H9 (cell line): Measurements from ENCODE around the gene DNAI2. TPM values are rescaled to one million over a fixed set of nuclear protein-coding genes. Genes with fewer than 3 reads are reported as not detected.

Experiments
- DNase-seq: peaks from one replicate; pipeline ENCODE4 v3.0.0-alpha.2; 2017
- H2AFZ ChIP-seq: one replicate; pipeline ENCODE4 v1.6.1; 2013; ENCODE audit warnings: mild to moderate bottlenecking, low read length, control low read depth, moderate library complexity
- H2AK5ac ChIP-seq: 2 replicates; pipeline ENCODE4 v1.6.1; 2013; ENCODE audit warnings: low read length, control low read depth, mixed read lengths; ENCODE audit not compliant: insufficient read length
- H2BK120ac ChIP-seq: one replicate; pipeline ENCODE4 v1.6.1; 2013; ENCODE audit warnings: low read depth, mild to moderate bottlenecking, low read length, control low read depth, inconsistent platforms; ENCODE audit not compliant: poor library complexity, severe bottlenecking
- H2BK12ac ChIP-seq: 2 replicates; pipeline ENCODE4 v1.6.1; 2013; ENCODE audit warnings: low read length, control low read depth, mixed read lengths, low read depth; ENCODE audit not compliant: insufficient read length
- H2BK15ac ChIP-seq: 2 replicates; pipeline ENCODE4 v1.6.1; 2013; ENCODE audit warnings: low read depth, low read length, control low read depth
- H2BK20ac ChIP-seq: one replicate; pipeline ENCODE4 v1.6.1; 2013; ENCODE audit warnings: low read depth, mild to moderate bottlenecking, low read length, control low read depth, inconsistent platforms; ENCODE audit not compliant: poor library complexity, severe bottlenecking
- H2BK5ac ChIP-seq: 2 replicates; pipeline ENCODE4 v1.6.1; 2013; ENCODE audit warnings: low read length, control low read depth, mixed read lengths; ENCODE audit not compliant: insufficient read length
- H3K14ac ChIP-seq: 2 replicates; pipeline ENCODE4 v1.6.1; 2013; ENCODE audit warnings: low read length, control low read depth; ENCODE audit not compliant: insufficient read depth
- H3K18ac ChIP-seq: 2 replicates; pipeline ENCODE4 v1.6.1; 2013; ENCODE audit warnings: low read depth, mild to moderate bottlenecking, mixed read lengths, low read length, control low read depth; ENCODE audit not compliant: insufficient read length
- H3K23ac ChIP-seq: 2 replicates; pipeline ENCODE4 v1.6.1; 2013; ENCODE audit warnings: low read length, control low read depth, mixed read lengths, low read depth; ENCODE audit not compliant: insufficient read length
- H3K23me2 ChIP-seq: 2 replicates; pipeline ENCODE4 v1.6.1; 2013; ENCODE audit warnings: low read depth, mild to moderate bottlenecking, mixed read lengths, low read length, control low read depth; ENCODE audit not compliant: insufficient read length, poor library complexity, severe bottlenecking
- H3K27ac ChIP-seq: 2 replicates; pipeline ENCODE4 v1.5.1; 2013; ENCODE audit warnings: low read length, control low read depth, mixed read lengths, low read depth; ENCODE audit not compliant: insufficient read length
- H3K27me3 ChIP-seq: 2 replicates; pipeline ENCODE4 v1.6.1; 2013; ENCODE audit warnings: low read length, control low read depth, inconsistent platforms; ENCODE audit not compliant: insufficient read depth
- H3K4ac ChIP-seq: 2 replicates; pipeline ENCODE4 v1.6.1; 2013; ENCODE audit warnings: low read depth, mild to moderate bottlenecking, control low read depth, inconsistent platforms, low read length, moderate library complexity
- H3K4me1 ChIP-seq: 2 replicates; pipeline ENCODE4 v1.6.1; 2013; ENCODE audit warnings: low read length, control low read depth, inconsistent platforms; ENCODE audit not compliant: insufficient read depth
- H3K4me2 ChIP-seq: 2 replicates; pipeline ENCODE4 v1.6.1; 2013; ENCODE audit warnings: low read length, control low read depth, mixed read lengths; ENCODE audit not compliant: insufficient read length, insufficient read depth
- H3K56ac ChIP-seq: 2 replicates; pipeline ENCODE4 v1.6.1; 2013; ENCODE audit warnings: low read depth, mild to moderate bottlenecking, mixed read lengths, low read length, control low read depth; ENCODE audit not compliant: insufficient read length
- H3K79me1 ChIP-seq: 2 replicates; pipeline ENCODE4 v1.6.1; 2013; ENCODE audit warnings: low read depth, mild to moderate bottlenecking, moderate library complexity, low read length, control low read depth, inconsistent platforms; ENCODE audit not compliant: insufficient read depth, poor library complexity, severe bottlenecking
- H3K79me2 ChIP-seq: 2 replicates; pipeline ENCODE4 v1.6.1; 2013; ENCODE audit warnings: low read length, control low read depth, inconsistent platforms; ENCODE audit not compliant: insufficient read depth
- H3K9ac ChIP-seq: 2 replicates; pipeline ENCODE4 v1.6.1; 2013; ENCODE audit warnings: low read length, control low read depth, mixed read lengths; ENCODE audit not compliant: insufficient read length; ENCODE audit errors: extremely low read depth
- H3K9me3 ChIP-seq: one replicate; pipeline ENCODE4 v1.6.1; 2013; ENCODE audit warnings: low read depth, low read length, inconsistent platforms; ENCODE audit not compliant: control insufficient read depth
- H3T11ph ChIP-seq: one replicate; pipeline ENCODE4 v1.6.1; 2013; ENCODE audit warnings: mild to moderate bottlenecking, low read length, control low read depth, inconsistent platforms
- H4K20me1 ChIP-seq: one replicate; pipeline ENCODE4 v1.6.1; 2013; ENCODE audit not compliant: control insufficient read depth, insufficient read length, insufficient read depth
- H4K5ac ChIP-seq: 2 replicates; pipeline ENCODE4 v1.6.1; 2013; ENCODE audit warnings: low read depth, mild to moderate bottlenecking, mixed read lengths, low read length, control low read depth; ENCODE audit not compliant: insufficient read length
- H4K8ac ChIP-seq: replicated peaks from 2 replicates; pipeline ENCODE4 v1.6.1; 2013; ENCODE audit warnings: low read length, control low read depth, mixed read lengths, low read depth; ENCODE audit not compliant: insufficient read length
- H4K91ac ChIP-seq: 2 replicates; pipeline ENCODE4 v1.6.1; 2013; ENCODE audit warnings: low read depth, mild to moderate bottlenecking, moderate library complexity, mixed read lengths, low read length, control low read depth; ENCODE audit not compliant: insufficient read length
- H3K27ac Mint-ChIP-seq, 3 experiments: 2 replicates in 2 of 3; 3 replicates in 1 of 3; pipeline ENCODE4 v1.8.0; 2020 to 2021; ENCODE audit warnings: mixed read lengths in 3 of 3, mild to moderate bottlenecking in 1 of 3, moderate library complexity in 1 of 3
- H3K27me3 Mint-ChIP-seq: 2 replicates; pipeline ENCODE4 v1.8.0; 2021; ENCODE audit warnings: low read depth, mild to moderate bottlenecking, moderate library complexity, mixed read lengths
- H3K36me3 Mint-ChIP-seq, 3 experiments: 2 replicates in 2 of 3; 3 replicates in 1 of 3; pipeline ENCODE4 v1.8.0; 2020 to 2021; ENCODE audit warnings: low read depth in 3 of 3, mixed read lengths in 3 of 3; ENCODE audit not compliant: insufficient read depth in 1 of 3
- H3K4me1 Mint-ChIP-seq, 2 experiments: 2 replicates each; pipeline ENCODE4 v1.8.0; 2020; ENCODE audit warnings: mixed read lengths in 2 of 2
- H3K4me3 Mint-ChIP-seq, 2 experiments: 2 replicates in 1 of 2; 3 replicates in 1 of 2; pipeline ENCODE4 v1.8.0; 2020 to 2021; ENCODE audit warnings: mild to moderate bottlenecking in 2 of 2, mixed read lengths in 2 of 2, moderate library complexity in 1 of 2
- H3K9me3 Mint-ChIP-seq, 2 experiments: 2 replicates in 1 of 2; 3 replicates in 1 of 2; pipeline ENCODE4 v1.8.0; 2020; ENCODE audit warnings: mild to moderate bottlenecking in 2 of 2, mixed read lengths in 2 of 2, moderate library complexity in 1 of 2
- WGBS: extraction: QIAGEN DNeasy Blood & Tissue Kit; methylation state at CpG from one replicate; pipeline ENCODE4 v1.1.7; 2013; ENCODE audit warnings: missing lambda C conversion rate, low lambda C conversion rate, mixed read lengths; ENCODE audit not compliant: insufficient read length; ENCODE audit errors: extremely low coverage; 5-methylcytosine and 5-hydroxymethylcytosine counted together
- total RNA-seq: library from RNA; stranded (reverse); gene quantifications from 2 replicates; pipeline ENCODE4 v1.2.1, GENCODE V29; 2021
- TF ChIP-seq, protein P1 (sequence below): fragments of 200-600 bp; sonication (generic); conservative IDR thresholded peaks from 3 replicates; pipeline ENCODE4 v1.8.0; 2021; ENCODE audit warnings: antibody characterized with exemption, mild to moderate bottlenecking

The DNAI2 gene
- total RNA-seq, 1 experiment from 2014 or later, result not detected

DNA sequence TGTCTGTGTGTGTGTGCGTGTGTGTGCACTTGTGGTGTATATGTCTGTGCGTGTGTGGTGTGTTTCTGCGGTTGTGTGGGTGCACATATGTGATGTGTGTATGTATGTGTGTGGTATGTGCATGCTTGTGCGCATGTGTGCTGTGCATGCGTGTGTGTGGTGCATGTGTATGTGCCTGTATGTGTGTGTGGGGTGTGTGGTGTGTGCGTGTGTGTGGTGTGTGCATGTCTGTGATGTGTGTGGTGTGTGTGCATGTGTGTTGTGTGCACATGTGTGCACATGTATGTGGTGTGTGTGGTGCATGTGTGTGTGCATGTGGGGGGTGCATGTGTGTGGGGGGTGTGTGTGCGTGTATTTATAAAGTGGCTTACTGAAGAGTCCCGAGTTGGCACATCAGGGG, 23.0 kb upstream of the DNAI2 start:
- Histone ChIP-seq H3K9me3 (no peaks in the 10 kb centered on the region), H3K79me1 (no peaks in the 10 kb centered on the region), H4K91ac (no peak overlapping the region), H2AK5ac (no peak overlapping the region), H2AFZ (no peak overlapping the region), H3K4ac (no peak overlapping the region), H3K23ac (no peak overlapping the region), H2BK12ac (no peak overlapping the region), H3T11ph (no peak overlapping the region), H2BK5ac (no peak overlapping the region), H3K79me2 (no peaks in the 10 kb centered on the region), H4K20me1 (no peaks in the 10 kb centered on the region), H3K9ac (no peak overlapping the region), H4K5ac (no peak overlapping the region), H3K23me2 (no peaks in the 10 kb centered on the region), H2BK120ac (no peak overlapping the region), H3K4me2 (no peak overlapping the region), H3K56ac (no peak overlapping the region), H2BK15ac (no peak overlapping the region), H3K4me1 (no peaks in the 10 kb centered on the region), H3K18ac (no peak overlapping the region), H3K27ac (no peak overlapping the region), H2BK20ac (no peak overlapping the region), H3K27me3 (no peaks in the 10 kb centered on the region), H3K14ac (no peak overlapping the region), H4K8ac (no peak overlapping the region)
- Mint-ChIP-seq H3K36me3 (peaks cover 3 to 17% (median 16%) of the 10 kb centered on the region in 3 experiments; a peak in 6 of 7 replicates), H3K9me3 (peaks cover 8 to 15% of the 10 kb centered on the region in 2 experiments), H3K27ac (no peak overlapping the region), H3K4me3 (no peak overlapping the region), H3K27me3 (peaks cover 15% of the 10 kb centered on the region), H3K4me1 (peaks cover 11 to 25% of the 10 kb centered on the region in 2 experiments)
- TF ChIP-seq, protein P1, sequence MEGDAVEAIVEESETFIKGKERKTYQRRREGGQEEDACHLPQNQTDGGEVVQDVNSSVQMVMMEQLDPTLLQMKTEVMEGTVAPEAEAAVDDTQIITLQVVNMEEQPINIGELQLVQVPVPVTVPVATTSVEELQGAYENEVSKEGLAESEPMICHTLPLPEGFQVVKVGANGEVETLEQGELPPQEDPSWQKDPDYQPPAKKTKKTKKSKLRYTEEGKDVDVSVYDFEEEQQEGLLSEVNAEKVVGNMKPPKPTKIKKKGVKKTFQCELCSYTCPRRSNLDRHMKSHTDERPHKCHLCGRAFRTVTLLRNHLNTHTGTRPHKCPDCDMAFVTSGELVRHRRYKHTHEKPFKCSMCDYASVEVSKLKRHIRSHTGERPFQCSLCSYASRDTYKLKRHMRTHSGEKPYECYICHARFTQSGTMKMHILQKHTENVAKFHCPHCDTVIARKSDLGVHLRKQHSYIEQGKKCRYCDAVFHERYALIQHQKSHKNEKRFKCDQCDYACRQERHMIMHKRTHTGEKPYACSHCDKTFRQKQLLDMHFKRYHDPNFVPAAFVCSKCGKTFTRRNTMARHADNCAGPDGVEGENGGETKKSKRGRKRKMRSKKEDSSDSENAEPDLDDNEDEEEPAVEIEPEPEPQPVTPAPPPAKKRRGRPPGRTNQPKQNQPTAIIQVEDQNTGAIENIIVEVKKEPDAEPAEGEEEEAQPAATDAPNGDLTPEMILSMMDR, result no peak
- no CpG with 5 or more reads among the region's 8 CpGs for WGBS
- no peak for DNase-seq
